ENCODE measurements around the gene MTSS2.

DNA sequence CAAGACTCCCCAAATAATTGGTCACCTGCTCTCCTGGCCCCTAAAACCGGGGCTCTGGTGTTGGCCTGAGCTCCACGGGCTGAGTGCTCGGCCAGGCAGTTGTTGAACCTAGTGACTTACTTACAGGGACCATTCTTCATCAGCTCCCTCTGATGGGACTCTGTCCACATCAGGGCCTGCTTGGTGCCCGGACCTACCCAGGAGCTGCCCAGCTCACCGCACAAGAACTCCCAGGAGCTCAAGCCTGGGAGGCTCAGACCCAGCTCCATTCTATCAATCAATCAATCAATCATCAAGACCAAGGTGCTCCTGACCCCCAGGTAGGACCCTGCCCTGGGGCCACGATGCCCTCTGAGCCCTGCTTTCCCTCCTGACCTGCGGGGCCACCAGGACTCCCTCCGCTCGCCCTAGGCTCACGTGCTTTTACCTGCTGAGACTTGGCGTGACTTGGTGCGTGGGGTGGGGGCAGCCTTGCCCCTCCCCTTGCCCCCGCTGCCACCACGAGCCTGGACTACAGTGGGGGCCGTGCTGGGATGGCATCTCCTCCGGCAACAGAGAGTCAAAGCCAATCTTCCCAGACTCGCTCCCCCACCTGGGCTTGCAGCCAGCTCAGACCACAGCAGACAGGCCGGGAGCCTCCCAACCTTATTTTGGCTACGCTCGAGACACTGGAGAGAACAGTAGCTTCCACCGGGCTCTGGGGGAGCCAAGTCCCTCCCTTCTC lies 23.8 kb downstream of the MTSS2 start:
- no peak for TF ChIP-seq POLR2A (IDR thresholded peaks at IDR 0.05)
- TF ChIP-seq, protein P1, sequence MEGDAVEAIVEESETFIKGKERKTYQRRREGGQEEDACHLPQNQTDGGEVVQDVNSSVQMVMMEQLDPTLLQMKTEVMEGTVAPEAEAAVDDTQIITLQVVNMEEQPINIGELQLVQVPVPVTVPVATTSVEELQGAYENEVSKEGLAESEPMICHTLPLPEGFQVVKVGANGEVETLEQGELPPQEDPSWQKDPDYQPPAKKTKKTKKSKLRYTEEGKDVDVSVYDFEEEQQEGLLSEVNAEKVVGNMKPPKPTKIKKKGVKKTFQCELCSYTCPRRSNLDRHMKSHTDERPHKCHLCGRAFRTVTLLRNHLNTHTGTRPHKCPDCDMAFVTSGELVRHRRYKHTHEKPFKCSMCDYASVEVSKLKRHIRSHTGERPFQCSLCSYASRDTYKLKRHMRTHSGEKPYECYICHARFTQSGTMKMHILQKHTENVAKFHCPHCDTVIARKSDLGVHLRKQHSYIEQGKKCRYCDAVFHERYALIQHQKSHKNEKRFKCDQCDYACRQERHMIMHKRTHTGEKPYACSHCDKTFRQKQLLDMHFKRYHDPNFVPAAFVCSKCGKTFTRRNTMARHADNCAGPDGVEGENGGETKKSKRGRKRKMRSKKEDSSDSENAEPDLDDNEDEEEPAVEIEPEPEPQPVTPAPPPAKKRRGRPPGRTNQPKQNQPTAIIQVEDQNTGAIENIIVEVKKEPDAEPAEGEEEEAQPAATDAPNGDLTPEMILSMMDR (IDR thresholded peaks at IDR 0.05 in 4 of 5, conservative IDR thresholded peaks at IDR 0.05 in 1 of 5) = no peak

Data from gastrocnemius medialis (tissue), 4 donors.